Left ventricle myocardium inferior (tissue), 1 donor: ENCODE results near the gene KIF21B. TPM values are rescaled to one million over a fixed set of nuclear protein-coding genes. Genes with fewer than 3 reads are reported as not detected.

Experiments
- DNase-seq: peaks from one replicate; pipeline ENCODE4 v3.0.0-alpha.2; 2020
- H3K27ac ChIP-seq: fragments of 200-600 bp; replicated peaks from 2 replicates; pipeline ENCODE4 v1.8.0; 2021
- H3K27me3 ChIP-seq: fragments of 200-600 bp; 2 replicates; pipeline ENCODE4 v1.8.0; 2021; ENCODE audit warnings: low read depth
- H3K36me3 ChIP-seq: fragments of 200-600 bp; 2 replicates; pipeline ENCODE4 v1.8.0; 2021
- H3K4me1 ChIP-seq: fragments of 200-600 bp; 2 replicates; pipeline ENCODE4 v1.8.0; 2021
- H3K4me3 ChIP-seq: fragments of 200-600 bp; 2 replicates; pipeline ENCODE4 v1.8.0; 2021; ENCODE audit warnings: mild to moderate bottlenecking, moderate library complexity
- H3K9me3 ChIP-seq: fragments of 200-600 bp; replicated peaks from 2 replicates; pipeline ENCODE4 v1.8.0; 2021
- intact Hi-C: fragments of 100-400 bp; cut with micrococcal nuclease; formaldehyde crosslinking; loops from one replicate; pipeline ENCODE4 v1.11.0; 2022
- total RNA-seq: library from RNA; stranded (reverse); fragmentation: NEBNext Ultra II Directional; extraction: Animal tissue kit (Norgen Biotek cat#: 25700); gene quantifications from one replicate; pipeline ENCODE4 v1.2.1, GENCODE V29; 2021
- TF ChIP-seq, protein P1 (sequence below): fragments of 200-600 bp; IDR thresholded peaks from 2 replicates; pipeline ENCODE4 v1.8.0; 2021; ENCODE audit warnings: antibody characterized with exemption, mild to moderate bottlenecking, borderline replicate concordance
- donor health status: DM: no; HTN: yes; CAD: no; lungs with severe emphysema.

Gene KIF21B
- total RNA-seq, 1 donor from 2014 or later, result 0.47 TPM

DNA sequence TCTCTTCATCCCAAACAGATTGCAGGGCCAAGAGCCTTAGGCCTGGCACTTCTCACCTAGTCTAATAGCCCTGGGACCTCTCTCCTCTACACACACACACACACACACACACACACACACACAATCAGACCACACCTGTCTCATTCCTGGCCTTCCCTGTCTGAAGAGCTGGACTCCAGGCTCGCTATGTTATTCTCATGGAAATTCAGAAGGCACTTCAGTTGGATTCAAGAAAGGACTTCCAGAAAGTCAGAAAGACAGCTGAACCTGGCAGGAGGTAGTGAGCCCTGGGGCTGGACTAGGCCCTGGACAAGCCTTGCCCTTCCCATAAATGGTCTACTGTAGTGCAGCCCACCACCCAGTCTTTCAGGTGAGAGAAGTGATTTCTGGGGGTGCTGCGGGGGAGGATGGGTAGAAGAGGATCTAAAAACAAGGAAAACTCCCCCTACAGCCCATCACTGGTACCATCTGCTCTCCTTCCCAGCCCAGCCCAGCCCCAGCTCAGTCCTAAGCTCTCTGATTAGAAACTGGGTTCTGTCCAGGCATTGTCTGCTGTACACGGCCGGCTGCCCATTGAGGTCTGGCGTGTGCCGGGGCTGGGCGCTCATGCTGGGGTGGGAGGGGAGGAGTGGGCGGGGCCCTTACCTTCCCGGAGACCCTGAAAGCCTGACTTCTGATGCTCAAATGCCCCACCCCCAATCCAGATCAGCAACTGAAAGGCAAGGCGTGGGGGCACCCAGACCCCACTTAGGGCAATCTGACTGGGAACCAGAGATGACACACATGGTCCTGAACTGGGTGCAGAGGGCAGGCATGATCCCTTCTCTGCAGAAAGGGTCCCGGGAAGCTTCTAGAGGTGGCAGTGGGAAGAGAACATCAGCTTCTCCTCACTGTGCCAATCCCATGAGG is 2.5 kb downstream of the KIF21B start:
- H3K4me1 ChIP-seq, result peaks cover 32% of the 10 kb centered on the region
- no peak overlapping the region for H3K4me3 ChIP-seq
- H3K9me3 ChIP-seq, result no peaks in the 10 kb centered on the region
- no peak for DNase-seq
- H3K27ac ChIP-seq, result no peak overlapping the region
- TF ChIP-seq, protein P1, sequence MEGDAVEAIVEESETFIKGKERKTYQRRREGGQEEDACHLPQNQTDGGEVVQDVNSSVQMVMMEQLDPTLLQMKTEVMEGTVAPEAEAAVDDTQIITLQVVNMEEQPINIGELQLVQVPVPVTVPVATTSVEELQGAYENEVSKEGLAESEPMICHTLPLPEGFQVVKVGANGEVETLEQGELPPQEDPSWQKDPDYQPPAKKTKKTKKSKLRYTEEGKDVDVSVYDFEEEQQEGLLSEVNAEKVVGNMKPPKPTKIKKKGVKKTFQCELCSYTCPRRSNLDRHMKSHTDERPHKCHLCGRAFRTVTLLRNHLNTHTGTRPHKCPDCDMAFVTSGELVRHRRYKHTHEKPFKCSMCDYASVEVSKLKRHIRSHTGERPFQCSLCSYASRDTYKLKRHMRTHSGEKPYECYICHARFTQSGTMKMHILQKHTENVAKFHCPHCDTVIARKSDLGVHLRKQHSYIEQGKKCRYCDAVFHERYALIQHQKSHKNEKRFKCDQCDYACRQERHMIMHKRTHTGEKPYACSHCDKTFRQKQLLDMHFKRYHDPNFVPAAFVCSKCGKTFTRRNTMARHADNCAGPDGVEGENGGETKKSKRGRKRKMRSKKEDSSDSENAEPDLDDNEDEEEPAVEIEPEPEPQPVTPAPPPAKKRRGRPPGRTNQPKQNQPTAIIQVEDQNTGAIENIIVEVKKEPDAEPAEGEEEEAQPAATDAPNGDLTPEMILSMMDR, result no peak
- H3K36me3 ChIP-seq, result no peaks in the 10 kb centered on the region
- intact Hi-C loops, result no loop called here
- peaks cover 48% of the 10 kb centered on the region for H3K27me3 ChIP-seq

DNA sequence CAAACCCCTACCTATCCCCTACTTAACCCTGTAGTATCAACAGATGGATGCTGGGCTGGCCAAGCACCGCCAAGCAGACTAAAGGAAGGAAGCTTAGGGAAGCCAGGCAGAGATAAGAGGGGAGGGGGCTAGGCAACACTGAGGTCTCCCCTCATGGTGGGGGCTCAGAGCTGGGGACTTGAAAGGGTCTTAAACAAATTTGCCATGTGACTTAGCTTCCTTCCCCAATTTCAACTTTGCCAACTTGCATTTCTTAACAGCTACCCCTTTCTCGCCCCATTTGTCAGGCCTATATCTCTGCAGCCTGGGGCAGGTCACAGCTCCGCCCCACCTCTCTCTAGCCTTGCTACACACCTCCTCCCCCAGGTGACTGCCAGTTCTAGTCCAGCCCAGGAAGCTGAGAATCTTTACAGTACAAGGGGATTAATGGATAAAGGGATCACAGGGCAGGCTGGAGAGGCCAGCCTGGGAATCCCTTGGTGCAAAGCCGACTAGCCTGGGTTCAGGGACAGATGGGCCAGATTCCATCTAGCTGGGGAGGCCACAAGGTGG is 3.4 kb downstream of the KIF21B start:
- Histone ChIP-seq H3K9me3 (no peaks in the 10 kb centered on the region), H3K27me3 (peaks cover 57% of the 10 kb centered on the region), H3K4me3 (no peak overlapping the region), H3K27ac (no peak overlapping the region), H3K36me3 (no peaks in the 10 kb centered on the region), H3K4me1 (peaks cover 37% of the 10 kb centered on the region)
- intact Hi-C loops, result no loop called here
- TF ChIP-seq, protein P1, result no peak
- DNase-seq, result no peak

DNA sequence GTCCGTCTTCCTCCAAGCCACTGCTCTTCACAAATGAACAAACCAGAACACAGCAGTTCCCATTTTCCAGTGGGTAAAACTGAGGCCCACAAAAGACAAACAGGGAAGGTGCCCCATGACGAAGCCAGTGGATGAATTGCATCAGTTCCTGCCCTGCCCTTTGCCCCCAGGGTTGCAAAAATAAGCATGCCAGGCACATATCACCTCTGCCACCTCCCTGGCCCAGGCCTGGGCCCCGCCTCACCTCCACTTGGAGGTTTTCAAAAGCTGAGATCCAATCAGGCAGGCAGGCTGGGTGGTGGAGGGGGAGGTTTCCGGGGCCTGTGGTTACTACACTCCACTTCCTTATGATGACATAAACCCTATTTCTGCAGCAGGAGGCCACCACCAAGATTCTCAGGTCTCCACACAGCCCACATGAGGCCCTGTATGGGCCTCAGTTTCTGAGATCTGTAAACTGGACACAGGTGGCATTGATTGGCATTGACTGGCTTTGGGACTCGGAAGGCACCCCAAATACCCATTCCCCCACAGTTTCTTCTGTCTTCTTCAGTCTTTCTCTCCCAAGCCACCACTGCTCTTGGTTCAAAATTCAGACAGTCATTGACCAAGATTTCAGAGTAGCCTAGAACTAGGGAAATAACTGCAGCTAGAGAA is 4.1 kb downstream of the KIF21B start:
- DNase-seq, result peak; percentile 42
- Histone ChIP-seq H3K9me3 (no peaks in the 10 kb centered on the region), H3K4me3 (no peak overlapping the region), H3K27ac (no peak overlapping the region), H3K4me1 (peaks cover 39% of the 10 kb centered on the region), H3K36me3 (no peaks in the 10 kb centered on the region), H3K27me3 (peaks cover 64% of the 10 kb centered on the region)
- intact Hi-C loops, result no loop called here
- TF ChIP-seq, protein P1, result no peak

DNA sequence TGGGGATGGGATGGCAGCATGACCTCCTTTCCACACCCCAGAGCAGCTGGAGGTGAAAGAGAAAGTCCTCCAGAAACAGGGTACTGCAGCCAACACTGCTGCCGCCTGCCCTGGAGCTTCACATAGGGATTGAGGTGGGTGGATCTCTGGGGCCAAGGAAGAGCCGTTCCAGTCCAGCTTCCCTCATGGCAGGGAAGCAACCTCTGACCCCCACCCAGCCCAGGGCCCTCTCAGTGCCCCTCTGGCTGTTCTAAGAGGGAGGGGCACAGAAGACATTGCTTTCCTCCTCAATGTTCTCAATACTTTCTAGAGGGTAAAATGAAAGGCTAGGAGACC is 5.7 kb downstream of the KIF21B start:
- no peak for DNase-seq
- H3K36me3 ChIP-seq, result no peaks in the 10 kb centered on the region
- no peak overlapping the region for H3K27ac ChIP-seq
- H3K4me3 ChIP-seq, result no peak overlapping the region
- H3K4me1 ChIP-seq, result peaks cover 32% of the 10 kb centered on the region
- TF ChIP-seq, protein P1, result no peak
- H3K27me3 ChIP-seq, result peaks cover 77% of the 10 kb centered on the region
- no peaks in the 10 kb centered on the region for H3K9me3 ChIP-seq
- intact Hi-C loops, result no loop called here

DNA sequence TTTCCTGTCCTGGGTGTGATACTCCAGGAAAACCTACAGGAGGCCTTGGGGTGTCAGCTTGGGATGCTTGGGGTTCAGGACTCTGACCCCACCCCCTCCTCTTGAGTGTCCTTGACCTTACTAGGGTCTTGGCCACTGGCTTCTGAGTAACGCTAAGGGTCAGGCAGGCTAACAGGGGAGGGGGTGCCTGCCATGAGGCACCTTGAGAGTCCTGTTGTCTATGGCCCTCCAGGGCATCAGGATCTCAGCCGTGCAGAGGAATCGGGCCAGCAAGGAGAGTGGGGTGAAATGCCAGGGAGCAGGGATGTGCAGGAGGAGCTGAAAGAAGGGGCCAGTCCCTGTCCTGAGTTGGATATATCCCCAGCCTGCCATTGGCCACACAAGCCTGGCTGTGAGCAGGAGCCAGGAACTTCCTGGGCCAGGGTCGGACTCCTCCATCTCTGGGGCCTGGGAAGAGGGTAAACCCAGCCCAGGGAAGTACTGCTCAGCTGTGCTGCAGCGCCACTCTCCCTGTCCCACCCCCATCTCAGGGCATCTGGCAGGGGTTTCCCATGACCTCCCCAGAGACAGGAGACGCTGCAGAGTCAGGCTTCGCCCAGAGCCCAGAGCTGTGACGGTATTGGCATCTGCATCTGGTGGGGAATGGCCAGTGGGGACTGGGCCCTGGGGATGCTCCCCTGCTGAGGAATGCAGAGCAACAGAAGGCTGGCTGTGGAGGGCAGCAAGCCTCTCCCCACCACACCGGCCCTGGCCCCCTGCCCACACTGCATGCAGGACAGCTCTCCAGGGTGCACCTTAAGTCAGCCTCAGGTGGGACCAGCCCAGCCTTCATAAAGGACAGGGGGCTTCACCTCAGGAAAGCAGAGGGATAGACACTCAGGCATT is 6.3 kb downstream of the KIF21B start:
- peaks cover 25% of the 10 kb centered on the region for H3K4me1 ChIP-seq
- intact Hi-C loops, result no loop called here
- DNase-seq, result no peak
- TF ChIP-seq, protein P1, result no peak
- no peak overlapping the region for H3K4me3 ChIP-seq
- no peak overlapping the region for H3K27ac ChIP-seq
- H3K9me3 ChIP-seq, result no peaks in the 10 kb centered on the region
- no peaks in the 10 kb centered on the region for H3K36me3 ChIP-seq
- peaks cover 77% of the 10 kb centered on the region for H3K27me3 ChIP-seq
